HepG2 (cell line): ENCODE data around the gene LRRC55. TPM values are rescaled to one million over a fixed set of nuclear protein-coding genes. Genes with fewer than 3 reads are reported as not detected.
A peak's percentile ranks its signal among the peaks of the same experiment; 100 is the strongest.

Source experiments
- AHDC1 ChIP-seq: sonication (generic); formaldehyde crosslinking; IDR thresholded peaks from 2 replicates; pipeline ENCODE4 v1.5.1; 2020; ENCODE audit warnings: mild to moderate bottlenecking, missing genetic modification reagents, borderline replicate concordance
- ARID3A ChIP-seq: IDR thresholded peaks from 2 replicates; pipeline ENCODE4 v1.6.1; 2012; ENCODE audit warnings: low read depth, low read length, improper control_type of control experiment
- NR2F6 ChIP-seq, 2 experiments: IDR thresholded peaks; 2 replicates each; pipeline ENCODE4 v1.6.1; 2016; ENCODE audit warnings: antibody characterized with exemption in 1 of 2, mild to moderate bottlenecking in 1 of 2
- RFX5 ChIP-seq: IDR thresholded peaks from 2 replicates; pipeline ENCODE4 v1.6.1; 2011; ENCODE audit warnings: low read depth, low read length, improper control_type of control experiment
- RXRB ChIP-seq: IDR thresholded peaks from 2 replicates; pipeline ENCODE4 v1.6.1; 2016; ENCODE audit warnings: borderline replicate concordance, missing genetic modification reagents, missing compliant biosample characterization
- SP5 ChIP-seq: IDR thresholded peaks from 2 replicates; pipeline ENCODE4 v1.6.1; 2016; ENCODE audit warnings: low read depth, borderline replicate concordance
- TSC22D2 ChIP-seq: sonication (generic); formaldehyde crosslinking; IDR thresholded peaks from 2 replicates; pipeline ENCODE4 v1.5.1; 2020; ENCODE audit warnings: missing genetic modification reagents, mild to moderate bottlenecking, borderline replicate concordance
- ZBTB26 ChIP-seq: IDR thresholded peaks from 2 replicates; pipeline ENCODE4 v1.6.1; 2016; ENCODE audit warnings: missing compliant biosample characterization, missing genetic modification reagents, borderline replicate concordance
- ZNF333 ChIP-seq: sonication (generic); formaldehyde crosslinking; IDR thresholded peaks from 2 replicates; pipeline ENCODE4 v1.4.0; 2020; ENCODE audit warnings: mild to moderate bottlenecking, missing genetic modification reagents, borderline replicate concordance
- ZNF562 ChIP-seq: sonication (generic); formaldehyde crosslinking; IDR thresholded peaks from 2 replicates; pipeline ENCODE4 v1.8.0; 2022; ENCODE audit warnings: missing genetic modification reagents, borderline replicate concordance
- ZNF776 ChIP-seq: sonication (generic); formaldehyde crosslinking; IDR thresholded peaks from 2 replicates; pipeline ENCODE4 v1.4.0; 2020; ENCODE audit warnings: mild to moderate bottlenecking, missing genetic modification reagents
- ZSCAN31 ChIP-seq: sonication (generic); formaldehyde crosslinking; IDR thresholded peaks from 2 replicates; pipeline ENCODE4 v1.5.0; 2020; ENCODE audit warnings: low read depth, mild to moderate bottlenecking, missing genetic modification reagents
- polyA plus RNA-seq, 8 experiments: library from polyadenylated mRNA; depleted of rRNA in 3 of 8; stranded (reverse) in 7 of 8; unstranded in 1 of 8; fragments of >200 nt; fragmentation: Illumina TruSeq in 4 of 8; extraction: Trizol in 4 of 8; gene quantifications; 2 replicates each; pipeline versions ENCODE4 v1.2.1 to v1.2.3, GENCODE V29; 2011 to 2016; ENCODE audit warnings: low read depth in 4 of 8, missing spikeins in 1 of 8, mixed read lengths in 1 of 8; ENCODE audit not compliant: insufficient read depth in 1 of 8
- total RNA-seq, 5 experiments: library from RNA; depleted of rRNA; stranded (reverse); fragments of >200 nt; fragmentation: Illumina TruSeq; extraction: Trizol; gene quantifications; 2 replicates each; pipeline ENCODE4 v1.2.3, GENCODE V29; 2016; ENCODE audit warnings: low read depth in 1 of 5
- TF ChIP-seq, protein P1 (sequence below): sonication (generic); formaldehyde crosslinking; IDR thresholded peaks from 2 replicates; pipeline ENCODE4 v1.8.1; 2023; ENCODE audit warnings: mild to moderate bottlenecking, missing genetic modification reagents
- TF ChIP-seq, protein P2 (sequence below): sonication (generic); formaldehyde crosslinking; IDR thresholded peaks from 2 replicates; pipeline ENCODE4 v1.5.0; 2020; ENCODE audit warnings: mild to moderate bottlenecking, low read depth, missing genetic modification reagents, borderline replicate concordance
- TF ChIP-seq, protein P3 (sequence below), 2 experiments: IDR thresholded peaks; 2 replicates each; pipeline ENCODE4 v1.6.1; 2011 to 2012; ENCODE audit warnings: low read length in 2 of 2, borderline replicate concordance in 1 of 2, low read depth in 1 of 2, mild to moderate bottlenecking in 1 of 2, moderate library complexity in 1 of 2

The LRRC55 gene
- total and polyA plus RNA-seq, 2 of the 13 experiments (the other 11 are each of a cell fraction or from before 2014, with no cell fraction given) = not detected

- TF ChIP-seq AHDC1 (CRISPR knock-in tag) = no peak
- no peak for TF ChIP-seq TSC22D2 (CRISPR knock-in tag)
- no peak for TF ChIP-seq RFX5
- TF ChIP-seq, protein P1, sequence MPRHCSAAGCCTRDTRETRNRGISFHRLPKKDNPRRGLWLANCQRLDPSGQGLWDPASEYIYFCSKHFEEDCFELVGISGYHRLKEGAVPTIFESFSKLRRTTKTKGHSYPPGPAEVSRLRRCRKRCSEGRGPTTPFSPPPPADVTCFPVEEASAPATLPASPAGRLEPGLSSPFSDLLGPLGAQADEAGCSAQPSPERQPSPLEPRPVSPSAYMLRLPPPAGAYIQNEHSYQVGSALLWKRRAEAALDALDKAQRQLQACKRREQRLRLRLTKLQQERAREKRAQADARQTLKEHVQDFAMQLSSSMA = no peak
- no peak for TF ChIP-seq ZNF333 (CRISPR knock-in tag)
- no peak for TF ChIP-seq ZNF562 (CRISPR knock-in tag)
- TF ChIP-seq, protein P2, sequence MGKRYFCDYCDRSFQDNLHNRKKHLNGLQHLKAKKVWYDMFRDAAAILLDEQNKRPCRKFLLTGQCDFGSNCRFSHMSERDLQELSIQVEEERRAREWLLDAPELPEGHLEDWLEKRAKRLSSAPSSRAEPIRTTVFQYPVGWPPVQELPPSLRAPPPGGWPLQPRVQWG (CRISPR knock-in tag) = no peak
- no peak for TF ChIP-seq ZNF776
- TF ChIP-seq SP5 (CRISPR knock-in tag) = peak; percentile 54; the same call in 1 of the 2 replicates
- TF ChIP-seq NR2F6 (IDR thresholded peaks at IDR 0.05) = peak; percentile 81
- TF ChIP-seq NR2F6 (CRISPR knock-in tag; IDR thresholded peaks at IDR 0.05) = peak; percentile 81
- TF ChIP-seq, protein P3, sequence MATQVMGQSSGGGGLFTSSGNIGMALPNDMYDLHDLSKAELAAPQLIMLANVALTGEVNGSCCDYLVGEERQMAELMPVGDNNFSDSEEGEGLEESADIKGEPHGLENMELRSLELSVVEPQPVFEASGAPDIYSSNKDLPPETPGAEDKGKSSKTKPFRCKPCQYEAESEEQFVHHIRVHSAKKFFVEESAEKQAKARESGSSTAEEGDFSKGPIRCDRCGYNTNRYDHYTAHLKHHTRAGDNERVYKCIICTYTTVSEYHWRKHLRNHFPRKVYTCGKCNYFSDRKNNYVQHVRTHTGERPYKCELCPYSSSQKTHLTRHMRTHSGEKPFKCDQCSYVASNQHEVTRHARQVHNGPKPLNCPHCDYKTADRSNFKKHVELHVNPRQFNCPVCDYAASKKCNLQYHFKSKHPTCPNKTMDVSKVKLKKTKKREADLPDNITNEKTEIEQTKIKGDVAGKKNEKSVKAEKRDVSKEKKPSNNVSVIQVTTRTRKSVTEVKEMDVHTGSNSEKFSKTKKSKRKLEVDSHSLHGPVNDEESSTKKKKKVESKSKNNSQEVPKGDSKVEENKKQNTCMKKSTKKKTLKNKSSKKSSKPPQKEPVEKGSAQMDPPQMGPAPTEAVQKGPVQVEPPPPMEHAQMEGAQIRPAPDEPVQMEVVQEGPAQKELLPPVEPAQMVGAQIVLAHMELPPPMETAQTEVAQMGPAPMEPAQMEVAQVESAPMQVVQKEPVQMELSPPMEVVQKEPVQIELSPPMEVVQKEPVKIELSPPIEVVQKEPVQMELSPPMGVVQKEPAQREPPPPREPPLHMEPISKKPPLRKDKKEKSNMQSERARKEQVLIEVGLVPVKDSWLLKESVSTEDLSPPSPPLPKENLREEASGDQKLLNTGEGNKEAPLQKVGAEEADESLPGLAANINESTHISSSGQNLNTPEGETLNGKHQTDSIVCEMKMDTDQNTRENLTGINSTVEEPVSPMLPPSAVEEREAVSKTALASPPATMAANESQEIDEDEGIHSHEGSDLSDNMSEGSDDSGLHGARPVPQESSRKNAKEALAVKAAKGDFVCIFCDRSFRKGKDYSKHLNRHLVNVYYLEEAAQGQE (IDR thresholded peaks at IDR 0.05; ENCODE audit: borderline replicate concordance in 1 of 2, low read depth in 1 of 2, low read length in 2 of 2) = no peak
- 0 out of 2 replicates have a peak, but pooled peaks have one; percentile 22 for TF ChIP-seq RXRB (CRISPR knock-in tag)
- TF ChIP-seq ARID3A = no peak
- no peak for TF ChIP-seq ZBTB26 (CRISPR knock-in tag)
- no peak for TF ChIP-seq ZSCAN31 (CRISPR knock-in tag)
Observed at GRCh38 chr11:57199330-57199729, 17.6 kb downstream of the LRRC55 start (continued).
